ENCODE measurements around the gene POMC. TPM values are rescaled to one million over a fixed set of nuclear protein-coding genes. Genes with fewer than 3 reads are reported as not detected.
A peak's percentile ranks its signal among the peaks of the same experiment; 100 is the strongest.

Gene POMC
- total RNA-seq, 1 experiment from 2014 or later: 1.6 TPM

GRCh38 chr2:25161055-25161781 lies 7.2 kb downstream of the POMC start:
- Histone ChIP-seq H2AFZ (ENCODE audit: low read length) (no peak overlapping the region), H2BK20ac (ENCODE audit: low read depth, low read length, poor library complexity, severe bottlenecking) (no peak overlapping the region), H3K27me3 (ENCODE audit: insufficient read depth, low read length) (no peaks in the 10 kb centered on the region), H3K79me2 (ENCODE audit: insufficient read depth, low read length) (no peaks in the 10 kb centered on the region), H3K14ac (ENCODE audit: insufficient read depth, low read length) (peak overlapping the region; percentile 6; the same call in 1 of the 2 replicates), H3K23me2 (ENCODE audit: insufficient read length, low read depth, low read length, poor library complexity, severe bottlenecking) (no peaks in the 10 kb centered on the region), H2AK5ac (ENCODE audit: insufficient read length, low read length) (no peak overlapping the region), H3K4me1 (ENCODE audit: insufficient read depth, low read length) (no peaks in the 10 kb centered on the region), H2BK5ac (ENCODE audit: insufficient read length, low read length) (no peak overlapping the region), H3T11ph (ENCODE audit: low read length) (no peak overlapping the region), H4K20me1 (ENCODE audit: control insufficient read depth, insufficient read depth, insufficient read length) (no peaks in the 10 kb centered on the region), H4K5ac (ENCODE audit: insufficient read length, low read depth, low read length) (no peak overlapping the region), H3K4ac (ENCODE audit: low read depth, low read length) (no peak overlapping the region), H3K56ac (ENCODE audit: insufficient read length, low read depth, low read length) (no peak overlapping the region), H3K79me1 (ENCODE audit: insufficient read depth, low read depth, low read length, poor library complexity, severe bottlenecking) (no peaks in the 10 kb centered on the region), H3K4me2 (ENCODE audit: insufficient read depth, insufficient read length, low read length) (no peak overlapping the region), H3K27ac (ENCODE audit: insufficient read length, low read depth, low read length) (no peak overlapping the region), H4K91ac (ENCODE audit: insufficient read length, low read depth, low read length) (no peak overlapping the region), H2BK12ac (ENCODE audit: insufficient read length, low read depth, low read length) (no peak overlapping the region), H3K9ac (ENCODE audit: extremely low read depth, insufficient read length, low read length) (no peak overlapping the region), H3K18ac (ENCODE audit: insufficient read length, low read depth, low read length) (no peak overlapping the region), H2BK120ac (ENCODE audit: low read depth, low read length, poor library complexity, severe bottlenecking) (no peak overlapping the region), H2BK15ac (ENCODE audit: low read depth, low read length) (no peak overlapping the region), H3K9me3 (ENCODE audit: control insufficient read depth, low read depth, low read length) (no peaks in the 10 kb centered on the region), H4K8ac (replicated peaks; ENCODE audit: insufficient read length, low read depth, low read length) (no peak overlapping the region), H3K23ac (ENCODE audit: insufficient read length, low read depth, low read length) (no peak overlapping the region)
- H3K27me3 Mint-ChIP-seq (ENCODE audit: low read depth): peaks cover 23% of the 10 kb centered on the region
- no peak overlapping the region for H3K27ac Mint-ChIP-seq
- peaks cover 18 to 20% of the 10 kb centered on the region in 2 experiments for H3K4me1 Mint-ChIP-seq
- no peaks in the 10 kb centered on the region for H3K9me3 Mint-ChIP-seq
- WGBS (ENCODE audit: extremely low coverage, insufficient read length, low lambda C conversion rate): no CpG with 5 or more reads among the region's 69 CpGs
- H3K36me3 Mint-ChIP-seq (ENCODE audit: insufficient read depth in 1 of 3, low read depth in 3 of 3): no peaks in the 10 kb centered on the region
- peak; percentile 24; the same call in 1 of the 3 replicates for TF ChIP-seq CTCF (conservative IDR thresholded peaks at IDR 0.05)
- peak; percentile 79 for DNase-seq
- H3K4me3 Mint-ChIP-seq: no peak overlapping the region
